ENCODE data around the gene EIF2D.
A peak's percentile ranks its signal among the peaks of the same experiment; 100 is the strongest.
"Not testable (repeated sequence)": the region's sequence is repeated elsewhere in the genome, so short reads cannot be mapped to it uniquely, and the experiment has no call there.

EIF2D gene

GRCh38 chr1:206649261-206649921 lies 37.1 kb upstream of the EIF2D start:
- H3K4me3 ChIP-seq (ENCODE audit: low read length) = no peak overlapping the region
- no peak for TF ChIP-seq ZNF274 (IDR thresholded peaks at IDR 0.05; ENCODE audit: low read depth, low read length)

GRCh38 chr1:206647224-206647623 lies 35.0 kb upstream of the EIF2D start:
- H3K4me3 ChIP-seq (ENCODE audit: low read length) = no peak overlapping the region
- no peak for TF ChIP-seq ZNF274 (IDR thresholded peaks at IDR 0.05; ENCODE audit: low read depth, low read length)

- no peak overlapping the region for H3K4me3 ChIP-seq (ENCODE audit: low read length)
- TF ChIP-seq ZNF274 (IDR thresholded peaks at IDR 0.05; ENCODE audit: low read depth, low read length) = no peak
Measured at GRCh38 chr1:206646504-206646903, 34.2 kb upstream of the EIF2D start.

- TF ChIP-seq ZNF274 (IDR thresholded peaks at IDR 0.05; ENCODE audit: low read depth, low read length) = no peak
- H3K4me3 ChIP-seq (ENCODE audit: low read length) = no peak overlapping the region
Measured at GRCh38 chr1:206643118-206643698, 30.9 kb upstream of the EIF2D start.

GRCh38 chr1:206642074-206642473 lies 29.8 kb upstream of the EIF2D start:
- not testable (repeated sequence) for H3K4me3 ChIP-seq (ENCODE audit: low read length)

- no peak for TF ChIP-seq ZNF274 (IDR thresholded peaks at IDR 0.05; ENCODE audit: low read depth, low read length)
- no peak overlapping the region; the same call in 1 of the 2 replicates for H3K4me3 ChIP-seq (ENCODE audit: low read length)
Measured at GRCh38 chr1:206637605-206638004, 25.3 kb upstream of the EIF2D start.

GRCh38 chr1:206636671-206637070 lies 24.4 kb upstream of the EIF2D start:
- TF ChIP-seq ZNF274 (IDR thresholded peaks at IDR 0.05; ENCODE audit: low read depth, low read length) = no peak
- H3K4me3 ChIP-seq (ENCODE audit: low read length) = no peak overlapping the region; the same call in 1 of the 2 replicates

GRCh38 chr1:206635978-206636345 lies 23.7 kb upstream of the EIF2D start:
- no peak for TF ChIP-seq ZNF274 (IDR thresholded peaks at IDR 0.05; ENCODE audit: low read depth, low read length)
- H3K4me3 ChIP-seq (ENCODE audit: low read length) = peak overlapping the region; percentile 80

- TF ChIP-seq ZNF274 (IDR thresholded peaks at IDR 0.05; ENCODE audit: low read depth, low read length) = no peak
- H3K4me3 ChIP-seq (ENCODE audit: low read length) = peak within 1 kb of the TSS; percentile 80
Measured at GRCh38 chr1:206635080-206635977, 23.1 kb upstream of the EIF2D start, which contains the start of gene DYRK3. Gene DYRK3 (plus strand): TSS chr1:206635536. CDS start chr1:206635704, 168 bp downstream.

- no peak for TF ChIP-seq ZNF274 (IDR thresholded peaks at IDR 0.05; ENCODE audit: low read depth, low read length)
- peak overlapping the region; percentile 80 for H3K4me3 ChIP-seq (ENCODE audit: low read length)
Measured at GRCh38 chr1:206634365-206635079, 22.3 kb upstream of the EIF2D start.

- H3K4me3 ChIP-seq (ENCODE audit: low read length) = no peak overlapping the region
- no peak for TF ChIP-seq ZNF274 (IDR thresholded peaks at IDR 0.05; ENCODE audit: low read depth, low read length)
Measured at GRCh38 chr1:206633708-206634121, 21.4 kb upstream of the EIF2D start.

- no peak overlapping the region for H3K4me3 ChIP-seq (ENCODE audit: low read length)
- TF ChIP-seq ZNF274 (IDR thresholded peaks at IDR 0.05; ENCODE audit: low read depth, low read length) = no peak
Measured at GRCh38 chr1:206631085-206631509, 18.8 kb upstream of the EIF2D start.

- TF ChIP-seq ZNF274 (IDR thresholded peaks at IDR 0.05; ENCODE audit: low read depth, low read length) = no peak
Measured at GRCh38 chr1:206628916-206629315, 16.7 kb upstream of the EIF2D start.

GRCh38 chr1:206626396-206626795 lies 14.1 kb upstream of the EIF2D start:
- not testable (repeated sequence) for H3K4me3 ChIP-seq (ENCODE audit: low read length)

More at GRCh38 chr1:206628916-206629315, 16.7 kb upstream of the EIF2D start:
- no peak overlapping the region for H3K4me3 ChIP-seq (ENCODE audit: low read length)
